ENCODE measurements around the gene LNPK. TPM values are rescaled to one million over a fixed set of nuclear protein-coding genes. Genes with fewer than 3 reads are reported as not detected.

The LNPK gene
- total and polyA plus RNA-seq, 2 experiments from 2014 or later: 5.4 to 8.1 TPM

- no peak for TF ChIP-seq JUNB (IDR thresholded peaks at IDR 0.05; ENCODE audit: unreplicated experiment)
- no peak for TF ChIP-seq ZNF114 (CRISPR knock-in tag; IDR thresholded peaks at IDR 0.05)
- no peak for TF ChIP-seq ETS1 (IDR thresholded peaks at IDR 0.05)
- TF ChIP-seq STAT1 (IDR thresholded peaks at IDR 0.05; ENCODE audit: unreplicated experiment): no peak
These were observed 110.0 kb downstream of the LNPK start (continued) for GRCh38 chr2:175892046-175892445.

GRCh38 chr2:175890636-175891242 is 111.3 kb downstream of the LNPK start:
- Histone ChIP-seq H3K36me3 (ENCODE audit: insufficient read depth) (no peaks in the 10 kb centered on the region), H3K4me3 (no peak overlapping the region), H3K4me1 (ENCODE audit: insufficient read depth) (no peaks in the 10 kb centered on the region), H4K20me1 (replicated peaks; ENCODE audit: insufficient read depth) (no peaks in the 10 kb centered on the region), H3K27ac (ENCODE audit: low read depth) (no peak overlapping the region), H3K4me2 (no peak overlapping the region), H3K79me2 (replicated peaks; ENCODE audit: insufficient read depth) (no peaks in the 10 kb centered on the region), H3K9me2 (ENCODE audit: insufficient read depth) (no peaks in the 10 kb centered on the region), H3F3A (replicated peaks; ENCODE audit: low read depth) (no peaks in the 10 kb centered on the region), H3K27me3 (ENCODE audit: insufficient read depth) (no peaks in the 10 kb centered on the region), H2AFZ (no peak overlapping the region)
- TF ChIP-seq ZNF114 (CRISPR knock-in tag; IDR thresholded peaks at IDR 0.05) (no peak), NANOG (IDR thresholded peaks at IDR 0.05; ENCODE audit: borderline replicate concordance) (no peak), REST (IDR thresholded peaks at IDR 0.05; ENCODE audit: unreplicated experiment) (no peak), JUNB (IDR thresholded peaks at IDR 0.05; ENCODE audit: unreplicated experiment) (no peak), CREB1 (CRISPR knock-in tag; IDR thresholded peaks at IDR 0.05; ENCODE audit: low read depth) (no peak), STAT1 (IDR thresholded peaks at IDR 0.05; ENCODE audit: unreplicated experiment) (no peak), EZH2 (IDR thresholded peaks at IDR 0.05; ENCODE audit: low read depth, unreplicated experiment) (no peak), ZNF462 (CRISPR knock-in tag; IDR thresholded peaks at IDR 0.05) (no peak), CTCF (conservative IDR thresholded peaks at IDR 0.05; ENCODE audit: low read depth in 2 of 2) (no peak), ETS1 (IDR thresholded peaks at IDR 0.05) (no peak)
- H3K9me3 Mint-ChIP-seq: no peaks in the 10 kb centered on the region
- no peaks in the 10 kb centered on the region for H3K27me3 Mint-ChIP-seq (ENCODE audit: insufficient read depth, low read depth, poor library complexity)
- DNase-seq (ENCODE audit: low spot score): no peak
- H3K27ac Mint-ChIP-seq: no peak overlapping the region
- H3K4me3 Mint-ChIP-seq: no peak overlapping the region
- ATAC-seq: no peak
- H3K4me1 Mint-ChIP-seq: no peaks in the 10 kb centered on the region
- no peaks in the 10 kb centered on the region for H3K36me3 Mint-ChIP-seq (ENCODE audit: low read depth)
